ENCODE measurements around the gene TNRC6C. TPM values are rescaled to one million over a fixed set of nuclear protein-coding genes. Genes with fewer than 3 reads are reported as not detected.
A peak's percentile ranks its signal among the peaks of the same experiment; 100 is the strongest.

TNRC6C gene
- total RNA-seq, 2 donors from 2014 or later, result 8.9 to 9.0 TPM

GRCh38 chr17:78143214-78144146 is 185.0 kb downstream of the TNRC6C start:
- intact Hi-C loops (cut with DNase I), result no loop called here
- Histone ChIP-seq H3K9me3 (no peaks in the 10 kb centered on the region), H3K4me1 (peaks cover 40% of the 10 kb centered on the region), H3K9ac (ENCODE audit: low read depth in 2 of 2, low read length in 2 of 2) (peak overlapping the region; percentile 56 to 69), H3K27ac (peak overlapping the region; percentile 88), H3K36me3 (no peaks in the 10 kb centered on the region), H3K4me3 (no peak overlapping the region), H3K27me3 (no peaks in the 10 kb centered on the region)
- TF ChIP-seq CTCF (IDR thresholded peaks at IDR 0.05), result no peak
- no peak for DNase-seq

- H3K4me1 ChIP-seq, result peaks cover 42% of the 10 kb centered on the region
- peak; percentile 90 for DNase-seq
- peak overlapping the region; percentile 88 for H3K27ac ChIP-seq
- no peaks in the 10 kb centered on the region for H3K9me3 ChIP-seq
- no peaks in the 10 kb centered on the region for H3K36me3 ChIP-seq
- no peak for TF ChIP-seq CTCF (IDR thresholded peaks at IDR 0.05)
- no peaks in the 10 kb centered on the region for H3K27me3 ChIP-seq
- H3K9ac ChIP-seq (ENCODE audit: low read depth in 2 of 2, low read length in 2 of 2), result peak overlapping the region; percentile 56 to 69
- intact Hi-C loops (cut with DNase I), result no loop called here
- no peak overlapping the region for H3K4me3 ChIP-seq
Observed at GRCh38 chr17:78144147-78144719, 185.7 kb downstream of the TNRC6C start.

- no peaks in the 10 kb centered on the region for H3K36me3 ChIP-seq
- DNase-seq, result peak; percentile 72
- no peaks in the 10 kb centered on the region for H3K9me3 ChIP-seq
- H3K27me3 ChIP-seq, result no peaks in the 10 kb centered on the region
- peaks cover 42% of the 10 kb centered on the region for H3K4me1 ChIP-seq
- H3K9ac ChIP-seq (ENCODE audit: low read depth in 2 of 2, low read length in 2 of 2), result peak overlapping the region; percentile 56 to 69
- no peak for TF ChIP-seq CTCF (IDR thresholded peaks at IDR 0.05)
- peak overlapping the region; percentile 88 for H3K27ac ChIP-seq
- intact Hi-C loops (cut with DNase I), result no loop called here
- H3K4me3 ChIP-seq, result no peak overlapping the region
Observed at GRCh38 chr17:78144736-78145641, 186.5 kb downstream of the TNRC6C start.

GRCh38 chr17:78146471-78146869 is 188.0 kb downstream of the TNRC6C start:
- no peak for TF ChIP-seq CTCF (IDR thresholded peaks at IDR 0.05)
- DNase-seq, result no peak
- intact Hi-C loops (cut with DNase I), result no loop called here
- H3K27me3 ChIP-seq, result no peaks in the 10 kb centered on the region
- H3K4me3 ChIP-seq, result no peak overlapping the region
- peaks cover 32% of the 10 kb centered on the region for H3K4me1 ChIP-seq
- no peaks in the 10 kb centered on the region for H3K9me3 ChIP-seq
- H3K27ac ChIP-seq, result peak overlapping the region; percentile 22
- H3K36me3 ChIP-seq, result no peaks in the 10 kb centered on the region
- H3K9ac ChIP-seq (ENCODE audit: low read depth in 2 of 2, low read length in 2 of 2), result no peak overlapping the region

GRCh38 chr17:78146881-78147280 is 188.4 kb downstream of the TNRC6C start:
- intact Hi-C loops (cut with DNase I), result no loop called here
- peak overlapping the region; percentile 22 for H3K27ac ChIP-seq
- no peak overlapping the region for H3K4me3 ChIP-seq
- no peak for TF ChIP-seq CTCF (IDR thresholded peaks at IDR 0.05)
- peaks cover 28% of the 10 kb centered on the region for H3K4me1 ChIP-seq
- H3K9me3 ChIP-seq, result no peaks in the 10 kb centered on the region
- H3K9ac ChIP-seq (ENCODE audit: low read depth in 2 of 2, low read length in 2 of 2), result peak overlapping the region; percentile 33 to 62
- no peaks in the 10 kb centered on the region for H3K36me3 ChIP-seq
- H3K27me3 ChIP-seq, result no peaks in the 10 kb centered on the region
- DNase-seq, result peak; percentile 19
